Thoracic aorta (tissue), 2 donors: ENCODE results near the gene SLC35E1. TPM values are rescaled to one million over a fixed set of nuclear protein-coding genes. Genes with fewer than 3 reads are reported as not detected.

ENCODE experiments used
- ATAC-seq: fragments of 150-250 bp; one replicate; pipeline ENCODE4 v1.8.0; 2017; ENCODE audit warnings: low read depth; ENCODE audit not compliant: insufficient number of reproducible peaks, low FRiP score
- DNase-seq: peaks from one replicate; pipeline ENCODE4 v3.0.0-alpha.2; 2020; ENCODE audit warnings: low spot score
- H3K27ac ChIP-seq, 2 donors: fragments of 200-600 bp; sonication (generic); 1 replicate in 1 of 2; 2 replicates in 1 of 2; pipeline ENCODE4 v1.5.1; 2016; ENCODE audit warnings: mild to moderate bottlenecking in 2 of 2, moderate library complexity in 2 of 2
- H3K27me3 ChIP-seq: fragments of 200-600 bp; sonication (generic); replicated peaks from 2 replicates; pipeline ENCODE4 v1.6.0; 2016; ENCODE audit warnings: mild to moderate bottlenecking; ENCODE audit not compliant: insufficient read depth
- H3K36me3 ChIP-seq: fragments of 200-600 bp; sonication (generic); one replicate; pipeline ENCODE4 v1.5.1; 2016
- H3K4me1 ChIP-seq, 2 donors: fragments of 200-600 bp; sonication (generic); 1 replicate in 1 of 2; 2 replicates in 1 of 2; pipeline versions ENCODE4 v1.5.1 to v1.6.0; 2016; ENCODE audit warnings: low read depth in 2 of 2, mild to moderate bottlenecking in 1 of 2; ENCODE audit not compliant: control insufficient read depth in 1 of 2
- H3K4me3 ChIP-seq: fragments of 200-600 bp; sonication (generic); 2 replicates; pipeline ENCODE4 v1.5.1; 2016; ENCODE audit warnings: mild to moderate bottlenecking
- H3K9me3 ChIP-seq: fragments of 200-600 bp; sonication (generic); 2 replicates; pipeline ENCODE4 v1.5.1; 2016
- total RNA-seq, 2 donors: library from RNA; depleted of rRNA; stranded (reverse); fragments of >200 nt; gene quantifications; one replicate each; pipeline versions ENCODE4 v1.1.0 to v1.2.3, GENCODE V29; 2016
- TF ChIP-seq, protein P1 (sequence below): fragments of 200-600 bp; sonication (generic); IDR thresholded peaks from one replicate; pipeline ENCODE4 v1.5.1; 2019; ENCODE audit warnings: antibody characterized with exemption

The SLC35E1 gene
- total RNA-seq, 2 donors from 2014 or later = 66.9 to 85.3 TPM

DNA sequence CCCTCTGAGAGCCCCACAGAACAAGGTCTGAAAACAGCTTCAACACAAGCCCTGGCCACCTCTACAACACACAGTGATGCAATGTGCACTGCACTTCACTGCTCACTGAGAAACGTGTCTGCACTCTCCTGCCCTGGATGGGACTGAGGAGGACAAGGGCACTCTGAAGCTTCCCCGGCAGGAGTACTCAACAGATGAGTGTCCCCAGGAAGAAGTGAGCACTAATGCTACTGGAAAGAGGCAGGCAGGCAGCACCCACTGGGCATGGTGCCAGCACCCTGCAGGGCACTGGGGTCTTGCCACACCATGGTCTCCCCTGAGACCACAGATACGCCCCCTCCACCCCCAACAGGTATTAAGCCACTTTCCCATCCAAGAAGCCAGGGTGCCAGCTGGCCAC is 17.7 kb upstream of the SLC35E1 start:
- Histone ChIP-seq H3K36me3 (no peaks in the 10 kb centered on the region), H3K27ac (no peak overlapping the region), H3K27me3 (no peaks in the 10 kb centered on the region), H3K4me1 (peaks cover 25 to 52% of the 10 kb centered on the region in 2 donors), H3K9me3 (no peaks in the 10 kb centered on the region), H3K4me3 (no peak overlapping the region)
- ATAC-seq (no peak), DNase-seq (no peak)
- TF ChIP-seq, protein P1, sequence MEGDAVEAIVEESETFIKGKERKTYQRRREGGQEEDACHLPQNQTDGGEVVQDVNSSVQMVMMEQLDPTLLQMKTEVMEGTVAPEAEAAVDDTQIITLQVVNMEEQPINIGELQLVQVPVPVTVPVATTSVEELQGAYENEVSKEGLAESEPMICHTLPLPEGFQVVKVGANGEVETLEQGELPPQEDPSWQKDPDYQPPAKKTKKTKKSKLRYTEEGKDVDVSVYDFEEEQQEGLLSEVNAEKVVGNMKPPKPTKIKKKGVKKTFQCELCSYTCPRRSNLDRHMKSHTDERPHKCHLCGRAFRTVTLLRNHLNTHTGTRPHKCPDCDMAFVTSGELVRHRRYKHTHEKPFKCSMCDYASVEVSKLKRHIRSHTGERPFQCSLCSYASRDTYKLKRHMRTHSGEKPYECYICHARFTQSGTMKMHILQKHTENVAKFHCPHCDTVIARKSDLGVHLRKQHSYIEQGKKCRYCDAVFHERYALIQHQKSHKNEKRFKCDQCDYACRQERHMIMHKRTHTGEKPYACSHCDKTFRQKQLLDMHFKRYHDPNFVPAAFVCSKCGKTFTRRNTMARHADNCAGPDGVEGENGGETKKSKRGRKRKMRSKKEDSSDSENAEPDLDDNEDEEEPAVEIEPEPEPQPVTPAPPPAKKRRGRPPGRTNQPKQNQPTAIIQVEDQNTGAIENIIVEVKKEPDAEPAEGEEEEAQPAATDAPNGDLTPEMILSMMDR = no peak

DNA sequence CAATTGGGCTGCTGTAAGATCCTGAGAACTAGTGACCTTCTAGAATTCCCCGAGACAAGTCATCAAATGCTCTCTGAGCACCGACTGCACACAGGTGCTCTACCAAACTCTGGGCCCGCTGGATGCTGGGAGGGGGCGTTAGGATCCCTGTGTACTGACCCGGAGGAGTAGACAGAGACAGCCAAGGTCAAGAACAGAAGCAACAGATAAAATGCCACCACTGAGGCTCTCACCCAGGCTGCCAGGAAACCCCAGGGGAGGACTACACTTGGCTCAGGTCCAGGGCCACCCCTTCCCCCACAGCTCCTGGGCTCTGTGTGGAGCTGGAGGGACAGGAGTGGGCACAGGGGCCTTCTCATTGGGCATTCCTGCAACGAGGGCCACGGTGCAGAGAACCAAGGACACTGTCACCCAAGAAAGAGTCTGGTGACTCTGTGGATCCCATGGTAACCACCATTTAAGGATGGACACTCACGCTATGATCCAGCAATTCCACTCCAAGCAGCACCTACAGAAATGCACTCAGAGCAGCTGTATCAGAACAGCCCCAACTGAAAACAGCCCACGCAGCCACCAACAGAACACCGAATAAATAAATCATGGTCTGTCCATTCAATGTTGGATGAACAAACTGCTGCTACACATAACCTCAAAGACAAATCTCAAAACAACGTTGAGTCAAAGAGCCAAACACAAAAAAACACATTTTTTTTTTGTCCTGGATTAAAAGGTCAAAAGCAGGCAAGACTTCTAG is 16.8 kb upstream of the SLC35E1 start:
- peaks cover 25 to 58% of the 10 kb centered on the region in 2 donors for H3K4me1 ChIP-seq
- H3K4me3 ChIP-seq = no peak overlapping the region
- H3K27ac ChIP-seq = no peak overlapping the region

DNA sequence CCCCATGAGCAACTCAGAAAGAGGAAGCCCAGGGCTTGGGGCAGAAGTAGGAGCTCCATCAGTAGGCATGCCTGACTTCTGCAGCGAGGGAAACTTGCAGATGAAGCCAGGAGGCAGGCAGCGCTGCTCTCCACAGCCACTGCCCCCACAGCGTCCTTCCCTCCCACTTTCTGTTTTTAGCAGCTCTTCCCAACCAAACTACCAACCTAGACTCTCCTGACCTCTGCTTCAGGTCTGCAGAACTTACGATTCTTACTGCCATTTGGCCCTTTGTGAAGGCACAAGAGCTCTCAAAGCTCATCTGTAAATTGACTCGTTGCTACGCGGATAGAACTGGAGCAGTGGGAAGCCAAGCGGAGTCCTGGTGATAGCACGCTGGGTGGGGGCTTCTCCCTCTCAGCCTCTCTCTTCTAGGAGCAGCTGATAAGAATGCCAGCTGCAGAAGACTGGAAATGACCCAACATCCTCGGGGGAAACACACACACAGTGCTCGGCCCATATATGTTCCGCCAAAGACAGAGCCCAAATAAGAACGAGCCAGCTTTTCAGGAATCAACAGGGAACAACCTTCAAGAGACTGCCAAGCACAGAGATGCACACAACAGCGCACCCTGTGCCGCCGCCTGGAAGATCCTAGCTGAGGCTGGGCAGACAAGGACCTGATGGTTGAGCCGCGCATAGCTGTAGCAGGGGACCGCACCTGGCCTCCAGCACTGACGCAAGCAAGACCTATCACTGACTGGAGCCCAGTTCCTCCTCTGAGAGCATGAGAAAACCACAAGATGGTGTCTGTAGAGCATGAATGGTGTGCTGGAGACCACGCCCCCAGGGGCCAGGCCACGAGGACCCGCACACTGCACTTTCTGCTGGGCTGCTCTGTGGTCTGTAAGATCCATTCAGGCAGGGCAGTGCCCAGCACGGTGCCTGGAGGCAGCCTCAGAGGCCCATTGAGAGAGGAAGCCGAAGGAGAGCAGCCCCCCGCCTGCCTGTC is 15.9 kb upstream of the SLC35E1 start:
- peak overlapping the region; percentile 10 to 49 for H3K27ac ChIP-seq
- TF ChIP-seq, protein P1 = no peak
- no peaks in the 10 kb centered on the region for H3K9me3 ChIP-seq
- peaks cover 33 to 66% of the 10 kb centered on the region in 2 donors for H3K4me1 ChIP-seq
- no peaks in the 10 kb centered on the region for H3K36me3 ChIP-seq
- no peaks in the 10 kb centered on the region for H3K27me3 ChIP-seq
- no peak for DNase-seq
- H3K4me3 ChIP-seq = peak overlapping the region; percentile 54
- ATAC-seq = no peak

More for the DNA sequence above, 16.8 kb upstream of the SLC35E1 start:
- TF ChIP-seq, protein P1 = no peak
- no peaks in the 10 kb centered on the region for H3K9me3 ChIP-seq
- no peaks in the 10 kb centered on the region for H3K36me3 ChIP-seq
- H3K27me3 ChIP-seq = no peaks in the 10 kb centered on the region
- ATAC-seq = no peak
- DNase-seq = no peak

DNA sequence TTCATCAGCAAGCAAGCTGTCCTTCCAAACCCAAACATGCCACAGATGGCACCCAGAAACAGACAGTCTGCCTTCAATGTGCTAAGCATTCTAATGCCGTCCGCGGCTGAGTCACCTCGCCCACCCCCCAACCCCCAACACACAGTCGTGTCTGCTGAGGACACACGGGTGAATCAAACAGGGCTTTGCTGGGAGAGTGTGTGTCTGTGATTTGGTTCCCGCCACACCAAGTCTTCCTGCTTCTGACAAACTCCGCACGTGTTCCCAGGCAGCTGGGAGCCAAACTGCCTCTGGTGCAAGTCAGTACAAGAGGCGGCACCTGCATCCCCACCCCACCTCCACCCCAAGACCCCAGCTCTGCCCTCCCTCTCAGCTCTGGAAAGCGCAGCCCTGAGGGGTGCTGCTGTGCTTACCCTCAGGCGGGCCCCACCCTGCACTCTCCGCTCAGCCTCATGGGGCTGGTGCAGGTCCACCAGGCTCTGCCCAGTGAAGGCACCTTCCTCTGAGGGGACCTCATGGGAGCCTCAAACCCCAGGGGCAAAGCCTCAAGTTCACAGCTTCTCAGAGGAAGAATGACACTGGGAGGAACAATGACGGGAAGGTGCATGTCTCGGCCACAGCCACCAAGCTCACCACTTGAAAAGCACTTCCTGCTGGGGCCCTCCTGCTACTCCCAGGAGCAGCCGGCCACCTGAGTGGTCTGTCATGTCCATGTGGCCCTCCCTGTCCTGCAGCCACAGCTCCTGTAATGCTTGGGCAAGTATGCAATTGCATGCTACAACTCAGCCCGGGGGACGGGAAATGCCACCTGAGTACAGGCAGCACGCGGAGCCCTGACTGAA is 15.0 kb upstream of the SLC35E1 start:
- Histone ChIP-seq H3K4me3 (peak overlapping the region; percentile 54), H3K9me3 (no peaks in the 10 kb centered on the region), H3K36me3 (no peaks in the 10 kb centered on the region), H3K27me3 (no peaks in the 10 kb centered on the region), H3K27ac (no peak overlapping the region), H3K4me1 (peaks cover 33 to 70% of the 10 kb centered on the region in 2 donors)
- ATAC-seq (no peak), DNase-seq (no peak)
- TF ChIP-seq, protein P1 = no peak
